ENCODE results near the gene OSCAR. TPM values are rescaled to one million over a fixed set of nuclear protein-coding genes. Genes with fewer than 3 reads are reported as not detected.

The OSCAR gene
- total RNA-seq: 1 to 10 TPM in 2 of 3 donors, under 1 TPM in 1; 0.66 to 2.4 (median 2.2) TPM

- no peak for DNase-seq (ENCODE audit: low spot score in 2 of 2)
- H3K27ac ChIP-seq: no peak within 1 kb of the TSS
- no peaks in the 10 kb centered on the region for H3K36me3 ChIP-seq
- no peaks in the 10 kb centered on the region for H3K9me3 ChIP-seq
- no peak within 1 kb of the TSS for H3K4me3 ChIP-seq
- peaks cover 0 to 3% of the 10 kb centered on the region in 2 donors for H3K27me3 ChIP-seq
- H3K4me1 ChIP-seq: peaks cover 0 to 3% of the 10 kb centered on the region in 2 donors
- TF ChIP-seq CTCF (IDR thresholded peaks at IDR 0.05) (no peak), POLR2A (IDR thresholded peaks at IDR 0.05) (no peak), POLR2AphosphoS5 (IDR thresholded peaks at IDR 0.05) (no peak)
- intact Hi-C loops (cut with DNase I; ENCODE audit: low total_unique reads): no loop called here
These were observed at the start of gene OSCAR for GRCh38 chr19:54100561-54100960. TSS of gene OSCAR (minus strand) at chr19:54100803. CDS start at chr19:54100792, 11 bp downstream.

- Histone ChIP-seq H3K36me3 (peaks cover 12% of the 10 kb centered on the region), H3K9me3 (no peaks in the 10 kb centered on the region), H3K27ac (no peak overlapping the region), H3K27me3 (no peaks in the 10 kb centered on the region), H3K4me1 (no peaks in the 10 kb centered on the region), H3K4me3 (no peak overlapping the region)
- no peak for TF ChIP-seq CTCF (IDR thresholded peaks at IDR 0.05)
- TF ChIP-seq POLR2AphosphoS5 (IDR thresholded peaks at IDR 0.05): no peak
- no peak for TF ChIP-seq POLR2A (IDR thresholded peaks at IDR 0.05)
- intact Hi-C loops (cut with DNase I; ENCODE audit: low total_unique reads): no loop called here
- no peak for DNase-seq (ENCODE audit: low spot score in 2 of 2)
These were observed 48.6 kb upstream of the OSCAR start for GRCh38 chr19:54149021-54149812.

- Histone ChIP-seq H3K36me3 (peaks cover 22% of the 10 kb centered on the region), H3K27me3 (no peaks in the 10 kb centered on the region), H3K27ac (no peak overlapping the region), H3K9me3 (no peaks in the 10 kb centered on the region), H3K4me3 (no peak overlapping the region), H3K4me1 (no peaks in the 10 kb centered on the region)
- intact Hi-C loops (cut with DNase I; ENCODE audit: low total_unique reads): no loop called here
- no peak for TF ChIP-seq POLR2A (IDR thresholded peaks at IDR 0.05)
- TF ChIP-seq CTCF (IDR thresholded peaks at IDR 0.05): no peak
- TF ChIP-seq POLR2AphosphoS5 (IDR thresholded peaks at IDR 0.05): no peak
- DNase-seq (ENCODE audit: low spot score in 2 of 2): no peak
These were observed 47.6 kb upstream of the OSCAR start for GRCh38 chr19:54148158-54148557.

GRCh38 chr19:54147676-54148075 is 47.1 kb upstream of the OSCAR start:
- intact Hi-C loops (cut with DNase I; ENCODE audit: low total_unique reads): no loop called here
- no peak for DNase-seq (ENCODE audit: low spot score in 2 of 2)
- H3K27me3 ChIP-seq: no peaks in the 10 kb centered on the region
- H3K4me1 ChIP-seq: no peaks in the 10 kb centered on the region
- H3K27ac ChIP-seq: no peak overlapping the region
- no peak overlapping the region for H3K4me3 ChIP-seq
- no peaks in the 10 kb centered on the region for H3K9me3 ChIP-seq
- H3K36me3 ChIP-seq: peaks cover 22% of the 10 kb centered on the region
- TF ChIP-seq POLR2AphosphoS5 (IDR thresholded peaks at IDR 0.05) (no peak), CTCF (IDR thresholded peaks at IDR 0.05) (no peak), POLR2A (IDR thresholded peaks at IDR 0.05) (no peak)

GRCh38 chr19:54145541-54146158 is 45.0 kb upstream of the OSCAR start:
- no peak for TF ChIP-seq POLR2A (IDR thresholded peaks at IDR 0.05)
- no peak for TF ChIP-seq POLR2AphosphoS5 (IDR thresholded peaks at IDR 0.05)
- no peak for TF ChIP-seq CTCF (IDR thresholded peaks at IDR 0.05)
- Histone ChIP-seq H3K4me1 (no peaks in the 10 kb centered on the region), H3K4me3 (no peak overlapping the region), H3K36me3 (peaks cover 22% of the 10 kb centered on the region), H3K27me3 (no peaks in the 10 kb centered on the region), H3K9me3 (no peaks in the 10 kb centered on the region), H3K27ac (no peak overlapping the region)
- intact Hi-C loops (cut with DNase I; ENCODE audit: low total_unique reads): no loop called here
- DNase-seq (ENCODE audit: low spot score in 2 of 2): no peak
